Measurements from ENCODE around the gene SPAG8.

The SPAG8 gene, protein sequence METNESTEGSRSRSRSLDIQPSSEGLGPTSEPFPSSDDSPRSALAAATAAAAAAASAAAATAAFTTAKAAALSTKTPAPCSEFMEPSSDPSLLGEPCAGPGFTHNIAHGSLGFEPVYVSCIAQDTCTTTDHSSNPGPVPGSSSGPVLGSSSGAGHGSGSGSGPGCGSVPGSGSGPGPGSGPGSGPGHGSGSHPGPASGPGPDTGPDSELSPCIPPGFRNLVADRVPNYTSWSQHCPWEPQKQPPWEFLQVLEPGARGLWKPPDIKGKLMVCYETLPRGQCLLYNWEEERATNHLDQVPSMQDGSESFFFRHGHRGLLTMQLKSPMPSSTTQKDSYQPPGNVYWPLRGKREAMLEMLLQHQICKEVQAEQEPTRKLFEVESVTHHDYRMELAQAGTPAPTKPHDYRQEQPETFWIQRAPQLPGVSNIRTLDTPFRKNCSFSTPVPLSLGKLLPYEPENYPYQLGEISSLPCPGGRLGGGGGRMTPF

GRCh38 chr9:35812025-35812602 is at the start of gene SPAG8:
Gene SPAG8, minus strand, starts transcription at chr9:35812262. Its CDS starts 115 bp downstream, at chr9:35812147.
- peak; percentile 95 for DNase-seq

GRCh38 chr9:35861161-35861897 is 49.3 kb upstream of the SPAG8 start:
- no peak for DNase-seq

- no peak for DNase-seq
Measured at GRCh38 chr9:35859990-35860339, 47.9 kb upstream of the SPAG8 start.

DNA sequence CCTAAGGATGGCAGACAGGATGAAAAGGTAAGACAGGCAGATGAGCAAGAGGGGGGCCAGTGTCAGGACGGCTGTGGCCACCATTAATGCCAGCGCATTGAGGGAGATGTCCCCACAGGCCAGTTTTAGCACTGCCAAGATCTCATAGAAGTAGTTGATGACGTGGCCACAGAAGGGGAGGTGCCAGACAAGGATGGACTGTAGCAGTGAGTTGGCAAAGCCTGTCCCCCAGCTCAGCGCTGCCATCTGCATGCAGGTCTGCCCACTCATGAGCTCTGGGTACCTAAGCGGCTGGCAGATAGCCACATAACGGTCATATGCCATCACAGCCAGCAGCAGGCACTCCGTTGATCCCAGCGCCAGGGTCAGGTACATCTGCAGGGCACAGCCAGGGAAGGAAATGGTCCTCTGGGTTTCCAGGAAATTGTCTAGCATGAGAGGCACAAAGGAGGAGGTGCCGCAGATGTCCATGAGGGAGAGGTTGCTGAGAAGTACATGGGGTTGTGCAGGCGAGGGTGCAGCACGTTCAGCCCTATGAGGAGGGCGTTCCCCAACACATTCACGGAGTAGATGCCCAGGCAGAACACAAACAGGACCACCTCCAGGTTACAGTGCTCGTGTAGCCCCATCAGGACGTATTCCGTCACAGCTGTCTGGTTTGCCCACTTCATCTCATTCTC is 47.4 kb upstream of the SPAG8 start:
- peak; percentile 8 for DNase-seq

- no peak for DNase-seq
Measured at GRCh38 chr9:35858458-35858857, 46.4 kb upstream of the SPAG8 start.

DNA sequence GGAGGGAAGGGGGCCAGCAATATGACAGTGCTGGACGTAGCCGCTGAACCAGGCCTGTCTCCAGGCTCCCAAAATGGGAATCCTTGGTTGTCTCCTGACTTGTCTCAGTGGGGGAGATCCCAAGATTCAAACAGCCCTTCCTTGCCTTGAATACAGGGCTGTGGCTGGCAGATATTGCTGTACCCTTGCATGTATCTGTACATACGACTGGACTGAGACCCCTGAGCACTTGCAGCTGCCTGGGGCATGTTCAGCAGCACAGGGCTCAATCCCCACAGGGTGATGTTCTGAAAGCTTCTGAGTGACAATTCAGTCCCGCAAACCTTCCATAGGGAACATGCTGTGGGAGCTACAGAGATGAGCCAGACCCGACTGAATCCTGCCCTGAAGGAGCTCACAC is 44.8 kb upstream of the SPAG8 start:
- DNase-seq = no peak

DNA sequence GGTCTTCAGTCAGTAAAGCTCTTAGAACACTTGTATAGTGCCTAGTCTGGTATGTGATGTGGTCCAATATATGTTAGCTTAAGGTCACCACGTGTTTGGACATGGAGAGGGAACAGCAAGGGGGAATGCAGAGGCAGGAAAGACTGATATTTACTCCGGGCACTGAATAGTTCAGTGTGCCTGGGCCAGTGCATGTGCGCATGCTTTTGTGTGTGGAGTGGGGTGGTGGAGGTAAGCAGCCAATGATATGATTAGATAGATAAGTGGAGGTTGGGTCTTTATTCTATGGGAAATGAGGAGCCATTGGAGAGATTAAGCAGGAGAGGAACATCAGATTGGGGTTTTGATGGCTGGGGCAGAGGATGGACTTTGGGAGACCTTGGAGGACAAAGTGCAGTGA is 44.1 kb upstream of the SPAG8 start:
- no peak for DNase-seq

GRCh38 chr9:35854091-35854762 is 42.2 kb upstream of the SPAG8 start:
- DNase-seq = no peak

GRCh38 chr9:35852876-35853865 is 41.1 kb upstream of the SPAG8 start:
- DNase-seq = no peak

DNA sequence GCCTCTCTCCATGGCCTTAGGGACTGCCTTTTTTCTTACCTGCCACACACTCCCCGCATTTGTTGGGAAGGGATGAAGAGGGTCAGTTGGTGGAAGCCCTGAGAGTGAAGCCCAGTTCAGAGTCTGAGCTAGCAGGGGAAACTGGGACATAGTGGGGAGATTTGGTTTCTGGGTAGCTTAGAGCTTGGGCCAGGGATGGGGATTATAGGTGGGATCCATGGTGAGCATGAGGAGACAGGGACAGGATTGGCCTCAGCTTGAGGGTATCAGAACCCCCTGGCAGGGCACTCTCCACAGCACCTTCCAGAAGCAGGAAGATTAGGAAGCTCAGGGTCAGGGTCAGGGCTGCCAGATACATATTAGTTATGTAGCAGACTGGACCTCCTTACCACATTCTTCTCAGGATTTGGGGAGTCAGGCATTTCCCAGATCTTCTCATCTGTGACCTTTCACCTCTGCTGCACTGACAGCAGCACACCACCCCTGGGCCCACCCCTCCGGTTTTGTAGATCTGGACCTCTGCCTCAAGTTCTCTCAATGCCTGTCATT is 40.3 kb upstream of the SPAG8 start:
- DNase-seq = no peak

DNA sequence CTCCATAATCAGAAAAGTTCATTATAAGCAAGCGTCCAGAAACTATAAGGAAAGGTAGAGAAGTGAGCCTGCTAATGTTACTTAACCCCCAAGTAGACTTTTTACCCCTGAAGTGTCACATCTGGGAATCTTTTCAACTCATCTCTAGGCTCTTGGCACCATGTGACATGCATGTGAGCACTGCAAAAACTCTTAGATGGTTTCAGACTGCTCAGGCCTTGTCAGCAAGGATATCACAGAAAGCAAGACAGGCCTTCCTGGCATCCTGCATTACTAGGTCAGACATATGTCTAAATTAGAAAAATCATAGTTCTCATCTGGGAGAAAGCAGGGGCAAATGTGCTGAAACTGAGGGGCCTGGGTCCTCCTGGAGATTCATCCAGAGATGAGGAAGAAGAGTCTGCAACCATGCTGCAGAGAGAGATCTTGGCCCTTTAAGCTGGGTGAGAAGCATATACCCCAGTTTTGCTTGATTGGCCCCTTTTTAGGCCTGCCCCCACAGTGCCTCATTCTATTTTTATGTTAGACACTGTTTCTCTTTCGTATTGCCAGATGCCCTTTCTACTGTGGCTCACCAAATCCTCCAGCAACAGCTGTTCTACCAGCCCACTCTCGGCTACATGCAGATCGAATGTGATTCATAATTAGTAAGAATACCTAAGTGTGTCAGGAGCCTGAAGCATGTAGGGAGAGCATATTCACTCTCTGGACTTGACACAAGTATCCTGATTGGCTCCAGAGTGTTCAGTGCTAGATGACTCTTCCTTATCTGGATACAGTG is 35.9 kb upstream of the SPAG8 start:
- DNase-seq = peak; percentile 15

DNA sequence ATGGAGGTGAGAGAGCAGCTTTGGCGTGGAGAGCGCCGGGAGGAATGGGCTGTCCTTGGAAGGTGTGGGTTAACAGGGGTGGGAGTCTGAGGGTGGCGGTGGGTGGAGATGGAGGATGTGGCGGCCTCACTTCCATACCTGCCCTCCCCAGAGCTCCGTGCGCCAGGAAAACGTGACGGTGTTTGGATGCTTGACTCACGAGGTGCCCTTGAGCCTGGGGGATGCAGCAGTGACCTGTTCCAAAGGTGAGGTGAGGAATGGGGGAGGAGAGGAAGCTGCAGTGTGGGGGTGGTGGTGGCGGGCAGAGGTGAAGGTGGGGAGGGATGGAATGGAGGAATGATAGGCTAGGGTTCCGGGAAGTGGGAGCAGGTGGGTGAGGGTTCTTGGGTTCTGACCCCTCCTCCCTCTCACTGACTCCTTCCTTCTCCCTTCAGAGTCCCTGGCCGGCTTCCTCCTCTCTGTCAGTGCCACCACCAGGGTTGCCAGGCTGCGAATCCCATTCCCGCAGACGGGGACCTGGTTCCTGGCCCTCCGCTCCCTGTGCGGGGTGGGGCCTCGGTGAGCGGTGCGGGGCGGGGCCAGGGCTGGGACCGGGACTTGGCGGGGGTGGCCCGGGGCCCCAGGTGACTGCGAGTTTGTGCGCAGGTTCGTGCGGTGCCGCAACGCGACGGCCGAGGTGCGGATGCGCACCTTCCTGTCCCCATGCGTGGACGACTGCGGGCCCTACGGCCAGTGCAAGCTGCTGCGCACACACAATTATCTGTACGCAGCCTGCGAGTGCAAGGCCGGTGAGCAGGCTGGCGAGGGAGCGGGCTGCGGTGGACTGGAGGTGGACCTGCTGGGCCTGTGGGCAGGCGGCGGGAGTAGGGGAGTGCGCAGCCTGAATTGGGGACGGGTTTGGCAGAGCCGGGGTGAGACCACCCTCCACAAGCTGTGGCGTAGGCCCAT is 34.0 kb upstream of the SPAG8 start:
- DNase-seq = no peak

- no peak for DNase-seq
Measured at GRCh38 chr9:35844628-35845270, 32.7 kb upstream of the SPAG8 start.

DNA sequence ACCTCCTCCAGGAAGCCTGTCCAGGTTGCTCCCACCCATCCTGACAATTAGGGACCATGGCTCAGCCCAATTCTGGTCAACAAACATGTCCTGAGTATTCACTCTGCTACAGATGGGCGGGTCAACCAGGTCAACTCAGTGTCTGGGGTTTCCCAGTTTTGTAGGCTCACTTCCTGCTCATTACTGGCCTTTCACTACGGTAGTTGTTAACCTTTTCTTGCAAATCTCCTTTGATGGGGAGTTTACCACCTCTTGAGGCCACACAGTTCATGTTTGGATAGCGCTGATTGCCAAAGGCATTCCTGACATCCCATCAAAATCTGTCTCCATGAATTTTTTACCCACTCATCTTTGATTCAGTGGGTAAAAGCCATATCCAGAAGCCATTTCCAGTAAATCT is 30.7 kb upstream of the SPAG8 start:
- no peak for DNase-seq

DNA sequence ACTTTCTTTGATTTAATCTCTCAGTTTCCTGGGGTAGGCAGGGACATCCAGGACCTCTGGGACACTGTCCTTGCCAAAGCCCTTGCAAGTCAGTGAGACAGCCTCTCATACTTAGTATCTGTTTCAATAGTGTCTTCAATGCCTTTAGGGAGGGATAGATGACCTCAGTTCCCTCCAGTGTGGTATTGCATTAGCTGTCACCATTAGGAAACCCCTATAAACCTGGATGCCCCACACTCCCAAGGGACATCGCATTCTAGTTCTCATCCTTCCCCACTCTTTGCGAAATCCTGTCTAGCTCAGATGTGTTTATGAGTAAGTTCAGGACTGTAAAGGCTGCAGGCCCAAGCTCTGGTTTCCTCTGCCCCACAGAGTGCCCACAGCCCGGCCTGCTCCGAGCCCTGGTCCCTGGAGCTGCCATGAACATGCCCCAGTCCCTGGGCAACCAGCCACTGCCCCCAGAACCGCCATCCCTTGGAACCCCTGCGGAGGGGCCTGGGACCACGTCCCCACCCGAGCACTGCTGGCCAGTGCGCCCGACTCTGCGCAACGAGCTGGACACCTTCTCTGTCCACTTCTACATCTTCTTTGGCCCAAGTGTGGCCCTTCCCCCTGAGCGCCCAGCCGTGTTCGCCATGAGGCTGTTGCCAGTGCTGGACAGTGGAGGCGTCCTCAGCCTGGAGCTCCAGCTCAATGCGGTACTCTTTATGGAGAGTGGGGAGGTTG is 30.1 kb upstream of the SPAG8 start:
- no peak for DNase-seq

- DNase-seq = no peak
Measured at GRCh38 chr9:35841645-35841900, 29.5 kb upstream of the SPAG8 start.

- no peak for DNase-seq
Measured at GRCh38 chr9:35840881-35841644, 29.0 kb upstream of the SPAG8 start.
